ENCODE measurements around the gene SPTBN5. TPM values are rescaled to one million over a fixed set of nuclear protein-coding genes. Genes with fewer than 3 reads are reported as not detected.

SPTBN5 gene
- total RNA-seq, 4 donors from 2014 or later: 0.27 to 4.1 (median 1.8) TPM; not detected in 1

- peaks cover 0 to 13% (median 3%) of the 10 kb centered on the region in 4 donors for H3K4me1 ChIP-seq
- H3K27ac ChIP-seq: no peak overlapping the region
- H3K27me3 ChIP-seq: peaks cover 0 to 5% of the 10 kb centered on the region in 2 donors
- DNase-seq: no peak
- no peak overlapping the region for H3K4me3 ChIP-seq
- TF ChIP-seq CTCF (IDR thresholded peaks at IDR 0.05) (no peak), POLR2A (IDR thresholded peaks at IDR 0.05) (no peak)
- H3K36me3 ChIP-seq: no peaks in the 10 kb centered on the region
- H3K9me3 ChIP-seq: no peaks in the 10 kb centered on the region
Observed at GRCh38 chr15:41879321-41879845, 14.5 kb downstream of the SPTBN5 start.

- H3K9me3 ChIP-seq: no peaks in the 10 kb centered on the region
- DNase-seq: no peak
- peaks cover 0 to 5% of the 10 kb centered on the region in 2 donors for H3K27me3 ChIP-seq
- H3K27ac ChIP-seq: no peak overlapping the region
- no peak for TF ChIP-seq POLR2A (IDR thresholded peaks at IDR 0.05)
- no peak for TF ChIP-seq CTCF (IDR thresholded peaks at IDR 0.05)
- H3K4me1 ChIP-seq: peaks cover 0 to 13% (median 3%) of the 10 kb centered on the region in 4 donors
- no peak overlapping the region for H3K4me3 ChIP-seq
- no peaks in the 10 kb centered on the region for H3K36me3 ChIP-seq
Observed at GRCh38 chr15:41878355-41878699, 15.5 kb downstream of the SPTBN5 start.

- Histone ChIP-seq H3K9me3 (no peaks in the 10 kb centered on the region), H3K27me3 (peaks cover 0 to 5% of the 10 kb centered on the region in 2 donors), H3K36me3 (no peaks in the 10 kb centered on the region), H3K4me3 (no peak overlapping the region), H3K27ac (no peak overlapping the region), H3K4me1 (peaks cover 0 to 13% (median 3%) of the 10 kb centered on the region in 4 donors)
- DNase-seq: no peak
- TF ChIP-seq POLR2A (IDR thresholded peaks at IDR 0.05) (no peak), CTCF (IDR thresholded peaks at IDR 0.05) (no peak)
Observed at GRCh38 chr15:41877631-41878354, 16.1 kb downstream of the SPTBN5 start.

GRCh38 chr15:41876689-41877088, 17.2 kb downstream of the SPTBN5 start:
- no peaks in the 10 kb centered on the region for H3K9me3 ChIP-seq
- no peak overlapping the region for H3K27ac ChIP-seq
- TF ChIP-seq CTCF (IDR thresholded peaks at IDR 0.05) (no peak), POLR2A (IDR thresholded peaks at IDR 0.05) (no peak)
- peaks cover 0 to 4% (median 0%) of the 10 kb centered on the region in 4 donors for H3K4me1 ChIP-seq
- DNase-seq: no peak
- no peak overlapping the region for H3K4me3 ChIP-seq
- no peaks in the 10 kb centered on the region for H3K36me3 ChIP-seq
- peaks cover 0 to 5% of the 10 kb centered on the region in 2 donors for H3K27me3 ChIP-seq

- H3K27ac ChIP-seq: no peak overlapping the region
- peaks cover 0 to under 1% of the 10 kb centered on the region in 2 donors for H3K27me3 ChIP-seq
- no peak overlapping the region for H3K4me3 ChIP-seq
- H3K9me3 ChIP-seq: no peaks in the 10 kb centered on the region
- DNase-seq: no peak
- H3K4me1 ChIP-seq: no peaks in the 10 kb centered on the region
- TF ChIP-seq CTCF (IDR thresholded peaks at IDR 0.05) (no peak), POLR2A (IDR thresholded peaks at IDR 0.05) (no peak)
- no peaks in the 10 kb centered on the region for H3K36me3 ChIP-seq
Observed at GRCh38 chr15:41876007-41876406, 17.8 kb downstream of the SPTBN5 start.

All from Peyer's patch (tissue), 4 donors.